ENCODE results near the gene HOXC13. TPM values are rescaled to one million over a fixed set of nuclear protein-coding genes. Genes with fewer than 3 reads are reported as not detected.

HOXC13 gene
- total RNA-seq, 4 donors from 2014 or later = not detected

DNA sequence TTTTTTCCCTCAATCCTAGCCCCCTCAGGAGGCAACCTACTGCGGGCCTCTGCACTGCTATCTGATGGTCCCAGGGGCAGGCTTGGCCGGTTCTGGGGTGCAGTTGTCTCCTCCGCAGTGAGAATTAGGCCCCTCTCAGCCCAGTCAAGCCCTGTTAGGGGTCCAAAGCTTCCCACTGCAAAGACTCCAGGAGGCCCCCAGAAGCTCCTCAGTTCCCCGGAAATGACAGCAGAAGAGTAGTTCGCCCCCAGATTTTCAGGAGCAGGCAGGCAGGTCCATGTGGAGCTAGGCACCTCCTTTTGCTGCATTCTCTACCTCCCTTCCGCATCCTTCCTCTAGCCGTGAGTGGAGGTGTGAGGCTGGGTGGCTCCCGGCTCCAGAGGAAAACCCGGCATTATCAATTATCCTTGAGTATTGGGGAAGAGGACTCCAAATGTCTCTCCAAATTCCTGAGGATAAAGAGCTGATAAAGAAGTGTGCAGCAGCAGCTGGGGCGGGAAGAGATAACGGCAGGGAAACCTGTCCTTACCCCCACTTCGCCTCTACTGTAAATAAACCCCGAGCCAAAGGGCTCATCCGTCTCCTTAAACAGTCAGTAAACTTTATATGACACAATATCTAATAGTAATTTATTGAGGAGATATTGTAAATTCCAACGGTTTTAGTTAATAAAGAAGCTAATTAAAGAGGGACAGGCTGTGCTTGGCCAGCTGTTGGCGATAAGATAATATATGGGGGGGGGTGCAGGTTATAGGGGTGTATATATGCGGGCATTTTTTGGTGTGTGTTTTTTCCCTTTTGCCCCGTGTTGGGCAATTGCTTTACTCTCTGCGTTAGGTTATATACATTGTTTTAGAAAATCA is 15.4 kb downstream of the HOXC13 start:
- H3K27ac ChIP-seq = no peak overlapping the region
- peaks cover 73% of the 10 kb centered on the region for H3K27me3 ChIP-seq
- no peak for TF ChIP-seq POLR2A (IDR thresholded peaks at IDR 0.05)
- TF ChIP-seq, protein P1, sequence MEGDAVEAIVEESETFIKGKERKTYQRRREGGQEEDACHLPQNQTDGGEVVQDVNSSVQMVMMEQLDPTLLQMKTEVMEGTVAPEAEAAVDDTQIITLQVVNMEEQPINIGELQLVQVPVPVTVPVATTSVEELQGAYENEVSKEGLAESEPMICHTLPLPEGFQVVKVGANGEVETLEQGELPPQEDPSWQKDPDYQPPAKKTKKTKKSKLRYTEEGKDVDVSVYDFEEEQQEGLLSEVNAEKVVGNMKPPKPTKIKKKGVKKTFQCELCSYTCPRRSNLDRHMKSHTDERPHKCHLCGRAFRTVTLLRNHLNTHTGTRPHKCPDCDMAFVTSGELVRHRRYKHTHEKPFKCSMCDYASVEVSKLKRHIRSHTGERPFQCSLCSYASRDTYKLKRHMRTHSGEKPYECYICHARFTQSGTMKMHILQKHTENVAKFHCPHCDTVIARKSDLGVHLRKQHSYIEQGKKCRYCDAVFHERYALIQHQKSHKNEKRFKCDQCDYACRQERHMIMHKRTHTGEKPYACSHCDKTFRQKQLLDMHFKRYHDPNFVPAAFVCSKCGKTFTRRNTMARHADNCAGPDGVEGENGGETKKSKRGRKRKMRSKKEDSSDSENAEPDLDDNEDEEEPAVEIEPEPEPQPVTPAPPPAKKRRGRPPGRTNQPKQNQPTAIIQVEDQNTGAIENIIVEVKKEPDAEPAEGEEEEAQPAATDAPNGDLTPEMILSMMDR (IDR thresholded peaks at IDR 0.05) = no peak
- no peak overlapping the region for H3K4me3 ChIP-seq (replicated peaks in 1 of 3)
- H3K36me3 ChIP-seq = no peaks in the 10 kb centered on the region
- WGBS, 2 donors = 8 to 13% methylated on average over 17 to 19 of the region's 19 CpGs
- intact Hi-C loops (cut with DNase I) = no loop called here
- H3K4me1 ChIP-seq = peaks cover 5 to 14% of the 10 kb centered on the region in 2 donors
- no peaks in the 10 kb centered on the region for H3K9me3 ChIP-seq
- DNase-seq = no peak

DNA sequence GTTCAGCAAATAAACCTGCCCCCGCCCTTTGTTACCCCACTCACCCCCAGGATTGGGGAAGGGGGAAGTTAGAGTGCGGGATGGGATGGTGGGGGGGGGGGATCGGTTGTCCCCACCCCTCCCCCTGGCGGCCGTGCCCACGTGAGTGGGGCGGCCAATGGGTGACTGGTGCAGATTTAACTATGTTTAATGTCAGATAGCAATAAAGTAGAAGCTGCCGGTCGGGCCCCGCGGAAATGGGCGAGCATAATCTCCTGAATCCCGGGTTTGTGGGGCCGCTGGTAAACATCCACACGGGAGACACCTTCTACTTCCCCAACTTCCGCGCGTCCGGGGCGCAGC is 16.0 kb downstream of the HOXC13 start, which contains the start of gene HOXC12:
Gene HOXC12 (plus strand): TSS at position 210 of the 342 bp plus-strand sequence. CDS start 27 bp downstream, at position 237.
- WGBS, 2 donors = 3% methylated on average over 16 to 20 of the region's 20 CpGs
- TF ChIP-seq, protein P1 (IDR thresholded peaks at IDR 0.05) = no peak
- no peak for TF ChIP-seq POLR2A (IDR thresholded peaks at IDR 0.05)
- Histone ChIP-seq H3K27ac (no peak within 1 kb of the TSS), H3K9me3 (no peaks in the 10 kb centered on the region), H3K4me1 (peaks cover 5 to 14% of the 10 kb centered on the region in 2 donors), H3K4me3 (replicated peaks in 1 of 3) (no peak within 1 kb of the TSS), H3K36me3 (no peaks in the 10 kb centered on the region), H3K27me3 (peaks cover 79% of the 10 kb centered on the region)
- intact Hi-C loops (cut with DNase I) = no loop called here
- no peak for DNase-seq

DNA sequence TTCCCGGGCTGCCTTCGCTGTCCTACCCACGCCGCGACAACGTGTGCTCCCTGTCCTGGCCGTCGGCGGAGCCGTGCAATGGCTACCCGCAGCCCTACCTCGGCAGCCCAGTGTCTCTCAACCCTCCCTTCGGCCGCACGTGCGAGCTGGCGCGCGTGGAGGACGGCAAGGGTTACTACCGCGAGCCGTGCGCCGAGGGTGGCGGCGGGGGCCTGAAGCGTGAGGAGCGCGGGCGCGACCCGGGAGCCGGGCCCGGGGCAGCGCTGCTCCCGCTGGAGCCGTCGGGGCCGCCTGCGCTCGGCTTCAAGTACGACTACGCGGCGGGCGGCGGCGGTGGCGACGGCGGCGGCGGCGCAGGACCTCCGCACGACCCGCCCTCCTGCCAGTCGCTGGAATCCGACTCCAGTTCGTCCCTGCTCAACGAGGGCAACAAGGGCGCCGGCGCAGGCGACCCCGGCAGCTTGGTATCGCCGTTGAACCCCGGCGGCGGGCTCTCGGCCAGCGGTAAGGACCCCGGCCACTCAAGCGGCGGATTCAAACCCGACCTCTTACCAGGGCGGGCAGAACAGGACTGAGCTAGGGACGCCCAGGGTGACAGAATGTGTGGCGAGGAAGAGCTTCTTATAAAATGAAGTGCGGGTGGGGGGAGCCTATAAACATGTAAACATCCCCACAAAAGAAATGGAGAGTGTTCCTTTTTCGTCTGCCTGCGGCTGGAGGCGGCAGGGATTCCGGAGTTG is 16.6 kb downstream of the HOXC13 start:
- H3K4me1 ChIP-seq = peaks cover 5 to 14% of the 10 kb centered on the region in 2 donors
- no peaks in the 10 kb centered on the region for H3K36me3 ChIP-seq
- H3K9me3 ChIP-seq = no peaks in the 10 kb centered on the region
- no peak overlapping the region for H3K4me3 ChIP-seq (replicated peaks in 1 of 3)
- H3K27ac ChIP-seq = no peak overlapping the region
- intact Hi-C loops (cut with DNase I) = no loop called here
- DNase-seq = no peak
- TF ChIP-seq, protein P1 (IDR thresholded peaks at IDR 0.05) = no peak
- TF ChIP-seq POLR2A (IDR thresholded peaks at IDR 0.05) = no peak
- 4% methylated on average over 29 to 59 of the region's 86 CpGs for whole genome bisulfite sequencing, 2 donors
- H3K27me3 ChIP-seq = peaks cover 81% of the 10 kb centered on the region

DNA sequence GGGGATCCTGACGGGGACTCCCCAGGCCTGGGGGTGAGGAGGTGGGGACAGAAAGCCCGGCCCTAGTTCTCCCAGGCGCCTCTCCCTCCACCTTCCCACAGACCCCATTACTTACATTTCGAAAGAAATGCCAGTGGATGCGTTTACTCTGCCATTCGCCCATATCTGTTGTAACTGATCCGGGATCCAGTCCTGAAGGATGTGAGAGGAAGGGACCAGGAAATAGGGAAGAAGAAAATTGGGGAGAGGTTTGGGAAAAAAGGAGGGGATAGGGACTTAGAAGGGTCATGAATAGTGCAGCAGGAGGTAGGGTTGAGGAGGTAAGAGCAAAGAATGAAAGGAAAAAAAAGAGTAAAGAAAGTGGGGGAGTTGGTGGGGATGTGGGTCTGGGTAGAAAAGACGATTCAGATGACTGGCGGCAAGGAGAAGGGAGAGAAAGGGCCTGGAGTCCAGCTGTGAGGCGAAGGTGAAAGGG is 17.2 kb downstream of the HOXC13 start:
- Histone ChIP-seq H3K9me3 (no peaks in the 10 kb centered on the region), H3K27ac (no peak overlapping the region), H3K27me3 (peaks cover 81% of the 10 kb centered on the region), H3K4me1 (peaks cover 5 to 16% of the 10 kb centered on the region in 2 donors), H3K36me3 (no peaks in the 10 kb centered on the region), H3K4me3 (replicated peaks in 1 of 3) (no peak overlapping the region)
- 6 to 7% methylated on average over 10 of the region's 10 CpGs for WGBS, 2 donors
- DNase-seq = no peak
- TF ChIP-seq, protein P1 (IDR thresholded peaks at IDR 0.05) = no peak
- no peak for TF ChIP-seq POLR2A (IDR thresholded peaks at IDR 0.05)
- intact Hi-C loops (cut with DNase I) = no loop called here
